NCI-H510A (cell line): ENCODE data around the gene SPTBN2.

Experiments used
- DNase-seq: peaks from one replicate; lab custom pipeline; 2025; lab: John Stamatoyannopoulos, UW

The SPTBN2 gene

GRCh38 chr11:66728693-66729385, at the start of gene SPTBN2:
Gene SPTBN2, minus strand, starts transcription at chr11:66729216. Its CDS starts 7,976 bp downstream, at chr11:66721240.
- no peak for DNase-seq

GRCh38 chr11:66768818-66769217, 39.8 kb upstream of the SPTBN2 start:
- DNase-seq: no peak

DNA sequence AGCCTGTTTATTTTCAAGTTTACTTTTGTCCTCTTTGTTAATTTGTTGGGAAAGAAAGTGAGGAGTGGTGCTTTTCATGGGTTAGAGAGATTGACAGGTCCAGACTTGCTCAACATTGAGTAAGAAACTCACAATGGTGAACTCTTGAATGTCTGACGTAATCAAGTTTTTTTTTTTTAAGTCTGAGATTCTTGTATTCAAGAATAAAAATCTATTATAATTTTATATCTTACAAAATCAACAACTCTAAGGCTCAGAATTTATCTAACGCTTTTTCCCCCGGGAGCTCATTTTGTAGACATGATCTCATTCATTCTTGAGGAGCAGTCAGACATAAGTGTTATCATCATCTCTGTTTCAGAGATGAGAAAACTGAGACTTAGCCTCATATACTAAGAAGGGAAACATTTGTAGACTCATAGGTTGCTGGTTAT, 39.1 kb upstream of the SPTBN2 start:
- no peak for DNase-seq

GRCh38 chr11:66767666-66768065, 38.6 kb upstream of the SPTBN2 start:
- DNase-seq: no peak

GRCh38 chr11:66766681-66767080, 37.7 kb upstream of the SPTBN2 start:
- DNase-seq: no peak

- DNase-seq: no peak
These were observed 33.1 kb upstream of the SPTBN2 start for GRCh38 chr11:66762088-66762487.

DNA sequence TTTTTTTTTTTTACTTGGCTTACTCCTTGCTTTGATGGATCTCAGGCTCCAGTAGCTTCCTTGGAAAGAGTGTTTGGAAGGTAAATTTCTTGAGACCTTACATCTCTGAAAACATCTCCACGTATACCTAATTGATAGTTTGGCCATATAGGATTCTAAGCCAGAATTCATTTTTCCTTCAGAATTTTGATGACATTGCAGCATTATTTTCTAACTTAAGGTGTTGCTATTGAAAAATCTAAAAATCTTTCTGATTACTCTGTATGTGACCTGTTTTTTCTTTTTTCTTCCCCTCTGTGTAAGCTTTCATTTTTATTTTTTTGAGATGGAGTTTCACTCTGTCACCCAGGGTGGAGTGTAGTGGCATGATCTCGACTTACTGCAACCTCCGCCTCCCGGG, 23.1 kb upstream of the SPTBN2 start:
- no peak for DNase-seq

DNA sequence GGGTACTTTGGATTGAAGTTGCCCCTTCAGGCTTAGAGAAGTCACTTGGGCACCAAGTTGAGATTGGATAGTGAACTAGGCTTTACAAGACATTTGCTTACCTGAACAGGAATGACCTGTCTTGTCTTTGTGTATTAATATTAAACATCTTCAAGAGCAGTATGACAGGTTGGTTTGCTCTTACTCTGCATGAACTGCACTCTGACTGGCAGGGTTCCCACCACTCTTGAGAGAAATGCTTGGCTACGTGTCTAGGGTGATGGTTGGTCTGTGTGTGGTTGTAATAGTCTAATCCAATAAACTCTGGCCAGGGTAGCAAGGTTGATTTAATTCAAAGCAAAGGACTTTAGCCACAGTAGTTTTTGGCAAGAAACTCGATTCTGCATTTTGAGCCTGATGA, 20.1 kb upstream of the SPTBN2 start:
- peak; percentile 51 for DNase-seq

DNA sequence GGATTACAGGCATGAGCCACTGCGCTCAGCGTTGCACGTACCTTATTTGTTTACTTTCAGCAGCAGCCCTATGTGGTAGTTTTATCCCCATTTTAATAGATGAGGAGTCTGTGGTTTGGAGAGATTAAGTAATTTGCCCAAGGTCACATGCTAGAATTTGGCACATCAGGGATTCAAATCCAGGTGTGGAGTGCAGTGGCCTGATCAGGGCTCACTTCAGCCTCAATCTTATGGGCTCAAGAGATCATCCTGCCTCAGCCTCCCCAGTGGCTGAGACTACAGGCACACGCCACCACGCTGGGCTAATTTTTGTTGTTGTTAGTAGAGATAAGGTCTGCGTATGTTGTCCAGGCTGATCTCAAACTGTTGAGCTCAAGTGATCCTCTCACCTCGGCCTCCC, 18.5 kb upstream of the SPTBN2 start:
- DNase-seq: no peak

GRCh38 chr11:66745356-66746235, 16.6 kb upstream of the SPTBN2 start:
- peak; percentile 59 for DNase-seq

DNA sequence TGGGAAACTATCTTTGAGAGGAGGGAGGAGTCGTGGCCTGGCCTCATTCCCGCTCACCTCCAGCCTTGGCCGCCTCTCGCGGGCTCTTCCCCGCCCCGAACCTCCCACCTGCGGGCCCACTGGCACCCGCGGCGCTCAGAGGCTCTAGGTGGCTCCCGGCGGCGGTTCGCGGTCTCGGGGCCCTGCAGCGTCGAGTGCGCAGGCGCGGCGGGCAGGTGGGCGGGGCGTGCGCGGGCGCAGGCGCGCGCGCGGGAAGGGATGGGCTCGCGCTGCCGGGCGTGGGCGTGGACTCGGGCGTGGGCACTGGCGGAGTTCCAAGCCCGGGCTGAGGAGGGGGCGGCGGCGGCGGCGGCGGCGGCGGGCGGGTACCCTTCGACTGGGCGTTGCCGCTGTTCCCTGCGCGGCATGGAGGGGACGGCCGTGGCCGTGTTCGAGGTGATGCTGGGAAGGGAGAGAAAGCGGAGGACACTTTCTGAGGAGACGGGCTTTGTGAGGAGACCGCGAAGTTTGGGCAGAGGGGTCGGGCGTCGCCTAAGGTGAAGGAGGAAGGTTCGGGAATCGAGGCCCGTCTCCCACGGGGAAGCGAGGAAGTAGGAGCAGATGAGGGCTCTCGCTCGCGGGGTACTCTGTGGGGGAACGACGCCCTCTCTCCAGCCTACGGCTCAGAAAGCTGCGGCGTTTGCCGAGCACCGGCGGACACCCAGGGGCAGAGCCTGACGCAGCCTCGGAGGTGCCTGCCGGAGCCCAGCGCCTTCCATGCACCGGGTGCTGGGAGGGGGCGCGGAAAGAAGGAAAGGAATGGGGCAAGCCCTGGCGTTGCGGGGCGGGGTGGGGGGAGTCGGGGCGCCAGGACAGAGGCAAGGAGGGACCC, 15.7 kb upstream of the SPTBN2 start:
- DNase-seq: peak; percentile 81

GRCh38 chr11:66743271-66743968, 14.4 kb upstream of the SPTBN2 start:
- DNase-seq: no peak

GRCh38 chr11:66741153-66741552, 12.1 kb upstream of the SPTBN2 start:
- DNase-seq: no peak

DNA sequence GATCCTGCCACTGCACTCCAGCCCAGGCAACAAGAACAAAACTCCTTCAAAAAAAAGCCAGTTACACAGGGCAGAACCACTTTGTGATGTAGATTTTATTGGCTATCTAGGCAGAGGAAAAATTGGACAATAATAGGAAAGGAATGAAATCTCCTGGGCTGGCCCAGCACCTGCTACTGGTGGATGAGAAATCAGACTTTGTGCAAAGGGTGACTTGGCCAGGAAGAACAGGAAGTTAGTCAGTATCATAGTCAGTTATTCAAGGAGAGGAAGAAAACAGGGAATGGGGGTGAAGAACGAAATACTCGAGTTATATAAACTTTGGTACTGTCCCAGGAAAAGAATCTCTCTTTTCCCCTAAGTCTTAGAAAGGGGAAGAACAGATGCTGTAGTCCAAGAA, 11.0 kb upstream of the SPTBN2 start:
- DNase-seq: no peak

DNA sequence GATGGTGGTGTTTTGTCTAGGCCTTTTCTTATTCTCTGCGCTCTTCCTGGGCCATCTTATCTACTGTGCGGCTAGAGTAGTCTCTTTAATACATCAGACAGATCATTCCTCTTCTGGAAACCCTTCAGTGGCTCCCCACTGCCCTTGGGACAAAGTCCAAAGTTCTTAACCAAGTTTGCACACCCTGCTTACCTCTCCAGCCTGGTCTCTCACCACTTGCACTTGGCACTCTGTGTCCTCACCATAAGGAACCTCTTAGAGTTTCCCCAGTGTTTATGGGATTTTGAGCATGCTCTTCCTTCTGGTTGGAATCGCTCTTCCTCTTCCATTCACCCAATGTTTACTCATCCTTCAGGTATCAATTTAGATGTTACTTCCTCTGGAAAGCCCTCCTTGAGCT, 5.2 kb upstream of the SPTBN2 start:
- no peak for DNase-seq

DNA sequence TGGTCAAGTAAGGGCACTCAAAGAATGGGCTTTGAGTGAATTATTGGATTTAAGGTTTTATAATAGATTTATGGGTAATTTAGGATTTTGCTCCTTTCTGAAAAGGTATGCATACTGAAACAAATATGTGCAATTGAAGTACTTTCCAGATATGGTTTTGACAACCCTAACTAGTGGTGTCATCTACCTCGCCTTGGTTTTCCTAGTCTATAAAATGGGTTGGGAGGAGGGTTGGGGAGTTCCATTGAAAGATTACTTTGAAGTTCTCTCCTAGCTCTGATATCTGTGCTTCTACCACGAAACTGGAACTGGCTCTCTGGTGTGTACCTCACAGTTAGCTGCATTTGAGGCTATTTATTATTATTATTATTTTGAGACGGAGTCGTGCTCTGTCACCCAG, 431 bp upstream of the SPTBN2 start:
- no peak for DNase-seq

DNA sequence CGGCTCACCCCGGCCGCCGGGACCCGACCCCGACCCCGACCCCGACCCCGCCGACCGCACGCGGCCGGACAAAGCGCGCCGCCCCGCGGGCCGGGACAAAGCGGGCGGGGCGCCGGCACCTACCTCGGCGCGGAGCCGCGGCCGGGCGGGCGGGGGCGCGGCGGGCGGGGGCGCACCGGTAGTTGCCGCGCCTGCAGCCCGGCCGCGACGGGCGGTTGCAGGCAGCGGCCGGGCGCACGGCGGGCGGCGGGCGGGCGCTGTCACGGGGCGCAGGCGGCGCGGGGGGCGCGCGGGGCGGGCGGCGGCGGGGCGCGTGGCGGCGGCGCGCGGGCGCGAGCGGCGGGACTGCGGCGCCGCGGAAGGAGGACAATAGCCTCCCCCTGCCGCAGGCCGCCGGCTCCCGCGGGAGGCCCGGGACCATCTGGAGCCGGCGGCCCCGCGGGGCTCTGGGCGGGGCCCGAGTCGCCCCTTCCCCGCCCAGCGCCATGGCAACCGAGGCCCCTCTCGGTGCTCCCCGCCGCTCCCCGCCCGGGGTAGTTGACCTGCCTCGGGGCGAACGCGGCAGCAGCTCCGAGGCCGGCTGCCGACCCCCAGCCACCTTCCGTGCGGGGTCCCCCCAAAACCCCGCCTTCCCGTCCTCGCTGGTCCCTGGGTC, 851 bp downstream of the SPTBN2 start:
- DNase-seq: no peak

DNA sequence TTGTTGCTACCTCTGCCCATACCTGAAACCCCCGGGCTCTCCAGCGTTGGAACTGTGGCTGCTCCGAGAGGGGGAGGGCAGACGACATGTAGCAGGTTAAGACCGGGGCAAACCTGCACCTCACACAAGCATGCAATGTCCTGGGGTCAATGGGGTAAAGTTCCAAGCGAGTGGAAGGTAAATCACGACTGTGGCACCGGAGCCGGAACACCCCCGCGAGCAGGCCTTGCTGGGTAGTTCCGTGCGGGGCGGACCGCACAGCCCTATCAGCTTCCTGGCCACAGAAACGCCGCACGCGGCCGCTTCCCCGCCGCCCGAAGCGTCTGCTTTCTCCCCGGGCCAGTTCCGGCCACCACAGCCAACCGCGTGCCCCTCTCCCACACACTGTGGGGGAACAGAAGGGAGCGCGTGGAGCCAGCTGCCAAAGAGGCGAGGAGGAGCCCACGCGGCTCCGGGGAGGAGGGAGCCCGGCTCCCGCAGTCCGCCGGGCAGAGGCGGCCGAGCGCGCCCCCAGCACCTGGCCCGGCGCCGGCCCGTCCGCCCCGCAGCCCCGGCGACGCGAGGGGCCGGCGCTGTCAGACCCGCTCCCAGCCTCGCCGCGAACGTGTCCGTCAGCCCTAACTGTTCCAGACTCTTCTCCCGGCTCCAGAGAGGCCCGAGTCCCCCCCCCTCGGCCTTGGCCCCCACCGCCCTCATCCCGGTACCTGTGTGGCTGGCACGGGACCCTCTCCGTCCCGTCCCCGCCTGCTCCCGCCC, 1.6 kb downstream of the SPTBN2 start:
- no peak for DNase-seq

DNA sequence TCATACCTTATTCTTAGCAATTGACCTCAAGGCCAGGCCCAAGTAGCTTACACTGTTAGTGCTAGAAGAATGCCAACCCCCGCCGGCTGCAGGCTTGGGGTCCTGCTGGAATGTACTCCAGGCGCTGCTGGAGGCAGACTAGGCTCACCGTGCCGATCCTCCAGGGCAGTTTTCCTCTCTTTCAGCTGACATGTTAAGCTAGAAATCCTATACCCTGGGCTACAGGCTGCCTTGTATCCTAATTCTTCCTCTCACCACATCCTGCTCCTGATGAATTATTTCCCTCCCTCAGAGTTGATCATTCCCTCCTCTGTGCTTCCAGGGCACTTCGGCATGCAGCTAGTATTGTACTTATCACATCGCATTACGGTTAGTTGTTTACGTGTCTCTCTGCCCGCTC, 3.4 kb downstream of the SPTBN2 start:
- DNase-seq: no peak

GRCh38 chr11:66725114-66725513, 3.9 kb downstream of the SPTBN2 start:
- no peak for DNase-seq
